ENCODE results near the gene TUBB4A. TPM values are rescaled to one million over a fixed set of nuclear protein-coding genes. Genes with fewer than 3 reads are reported as not detected.

The TUBB4A gene
- total and polyA plus RNA-seq, 2 experiments from 2014 or later, result not detected

DNA sequence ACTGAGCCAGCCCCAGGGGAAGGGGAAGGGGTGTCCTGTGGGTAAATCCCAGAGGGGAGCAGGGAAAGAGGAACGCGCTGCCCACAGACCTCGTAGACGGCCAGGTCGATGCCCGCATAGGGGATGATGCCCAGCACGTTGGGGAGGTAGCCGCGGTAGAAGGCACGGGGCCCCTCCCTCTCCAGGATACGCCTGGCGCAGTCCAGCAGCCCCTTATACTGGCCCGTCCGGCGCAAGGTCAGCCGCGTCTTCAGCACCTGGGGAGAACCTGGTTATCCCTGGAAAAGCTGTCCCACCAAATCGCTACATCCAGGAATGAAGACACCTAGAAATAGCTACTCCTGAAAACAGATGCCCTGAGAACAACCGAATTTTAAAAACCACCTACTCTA, 49.9 kb downstream of the TUBB4A start:
- no peak for DNase-seq
- Histone ChIP-seq H3K9ac (no peak overlapping the region), H3F3A (ENCODE audit: insufficient read depth) (no peaks in the 10 kb centered on the region), H4K20me1 (ENCODE audit: insufficient read depth) (no peaks in the 10 kb centered on the region), H3K4me2 (ENCODE audit: unreplicated experiment) (no peak overlapping the region), H3K4me1 (ENCODE audit: insufficient read depth) (no peaks in the 10 kb centered on the region), H2AFZ (no peak overlapping the region), H3K27ac (no peak overlapping the region), H3K27me3 (replicated peaks; ENCODE audit: insufficient read depth) (no peaks in the 10 kb centered on the region), H3K9me3 (ENCODE audit: low read depth) (no peaks in the 10 kb centered on the region), H3K4me3 (no peak overlapping the region), H3K9me2 (ENCODE audit: insufficient read depth) (no peaks in the 10 kb centered on the region), H3K79me2 (ENCODE audit: insufficient read depth) (no peaks in the 10 kb centered on the region), H3K36me3 (ENCODE audit: low read depth) (no peaks in the 10 kb centered on the region)
- TF ChIP-seq EZH2 (IDR thresholded peaks at IDR 0.05; ENCODE audit: insufficient read depth, poor library complexity, severe bottlenecking), result no peak
- TF ChIP-seq EZH2phosphoT487 (IDR thresholded peaks at IDR 0.05; ENCODE audit: insufficient read depth, low read depth), result no peak
- 90 to 93% methylated on average over 19 of the region's 19 CpGs for WGBS, 2 experiments (ENCODE audit: low coverage in 1 of 2, low lambda C conversion rate in 2 of 2, missing lambda C conversion rate in 2 of 2)
- in situ Hi-C loops (cut with MboI), result no loop called here

DNA sequence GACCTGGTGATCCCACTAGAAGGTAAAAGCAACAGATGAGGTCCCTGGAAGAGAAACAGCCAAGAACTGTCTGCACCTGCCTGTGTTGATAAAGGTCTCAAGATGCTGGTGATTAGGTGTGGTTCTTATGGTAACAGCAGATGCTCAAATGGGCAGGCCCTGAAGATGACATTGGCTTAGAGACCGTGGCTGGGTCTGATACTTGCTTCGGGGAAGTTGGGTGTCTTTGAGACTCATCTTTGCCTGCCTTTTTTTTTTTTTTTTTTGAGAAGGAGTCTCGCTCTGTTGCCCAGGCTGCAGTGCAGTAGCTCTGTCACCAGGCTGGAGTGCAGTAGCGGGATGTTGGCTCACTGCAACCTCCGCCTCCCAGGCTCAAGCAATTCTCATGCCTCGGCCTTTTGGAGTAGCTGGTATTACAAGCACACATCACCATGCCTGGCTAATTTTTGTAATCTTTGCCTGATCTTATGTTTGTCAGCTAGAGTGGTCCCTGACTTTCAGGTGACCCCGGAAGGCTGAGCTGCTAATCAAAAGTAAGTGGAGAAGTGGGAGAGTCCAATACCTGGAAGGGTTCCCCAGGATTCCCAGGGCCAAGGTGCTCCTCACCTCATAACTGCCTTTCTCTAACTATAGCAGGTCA, 50.4 kb downstream of the TUBB4A start:
- Histone ChIP-seq H3K9ac (no peak overlapping the region), H3K9me3 (ENCODE audit: low read depth) (no peaks in the 10 kb centered on the region), H4K20me1 (ENCODE audit: insufficient read depth) (no peaks in the 10 kb centered on the region), H3F3A (ENCODE audit: insufficient read depth) (no peaks in the 10 kb centered on the region), H3K27me3 (replicated peaks; ENCODE audit: insufficient read depth) (no peaks in the 10 kb centered on the region), H3K4me2 (ENCODE audit: unreplicated experiment) (no peak overlapping the region), H2AFZ (no peak overlapping the region), H3K4me3 (no peak overlapping the region), H3K79me2 (ENCODE audit: insufficient read depth) (no peaks in the 10 kb centered on the region), H3K9me2 (ENCODE audit: insufficient read depth) (no peaks in the 10 kb centered on the region), H3K27ac (no peak overlapping the region), H3K4me1 (ENCODE audit: insufficient read depth) (no peaks in the 10 kb centered on the region), H3K36me3 (ENCODE audit: low read depth) (no peaks in the 10 kb centered on the region)
- TF ChIP-seq EZH2phosphoT487 (IDR thresholded peaks at IDR 0.05; ENCODE audit: insufficient read depth, low read depth) (no peak), EZH2 (IDR thresholded peaks at IDR 0.05; ENCODE audit: insufficient read depth, poor library complexity, severe bottlenecking) (no peak)
- WGBS, 2 experiments (ENCODE audit: low coverage in 1 of 2, low lambda C conversion rate in 2 of 2, missing lambda C conversion rate in 2 of 2), result 74 to 78% methylated on average over 6 to 7 of the region's 7 CpGs
- no peak for DNase-seq
- in situ Hi-C loops (cut with MboI), result no loop called here

- Histone ChIP-seq H3K9ac (no peak overlapping the region), H3K79me2 (ENCODE audit: insufficient read depth) (no peaks in the 10 kb centered on the region), H2AFZ (no peak overlapping the region), H3K27ac (no peak overlapping the region), H3K36me3 (ENCODE audit: low read depth) (no peaks in the 10 kb centered on the region), H3K4me2 (ENCODE audit: unreplicated experiment) (no peak overlapping the region), H3K9me2 (ENCODE audit: insufficient read depth) (no peaks in the 10 kb centered on the region), H4K20me1 (ENCODE audit: insufficient read depth) (no peaks in the 10 kb centered on the region), H3K4me1 (ENCODE audit: insufficient read depth) (no peaks in the 10 kb centered on the region), H3K4me3 (no peak overlapping the region), H3K27me3 (replicated peaks; ENCODE audit: insufficient read depth) (no peaks in the 10 kb centered on the region), H3K9me3 (ENCODE audit: low read depth) (no peaks in the 10 kb centered on the region), H3F3A (ENCODE audit: insufficient read depth) (no peaks in the 10 kb centered on the region)
- in situ Hi-C loops (cut with MboI), result no loop called here
- DNase-seq, result no peak
- TF ChIP-seq EZH2phosphoT487 (IDR thresholded peaks at IDR 0.05; ENCODE audit: insufficient read depth, low read depth), result no peak
- TF ChIP-seq EZH2 (IDR thresholded peaks at IDR 0.05; ENCODE audit: insufficient read depth, poor library complexity, severe bottlenecking), result no peak
- 86 to 89% methylated on average over 5 of the region's 5 CpGs for WGBS, 2 experiments (ENCODE audit: low coverage in 1 of 2, low lambda C conversion rate in 2 of 2, missing lambda C conversion rate in 2 of 2)
These were observed 51.9 kb downstream of the TUBB4A start for GRCh38 chr19:6450166-6450565.

DNA sequence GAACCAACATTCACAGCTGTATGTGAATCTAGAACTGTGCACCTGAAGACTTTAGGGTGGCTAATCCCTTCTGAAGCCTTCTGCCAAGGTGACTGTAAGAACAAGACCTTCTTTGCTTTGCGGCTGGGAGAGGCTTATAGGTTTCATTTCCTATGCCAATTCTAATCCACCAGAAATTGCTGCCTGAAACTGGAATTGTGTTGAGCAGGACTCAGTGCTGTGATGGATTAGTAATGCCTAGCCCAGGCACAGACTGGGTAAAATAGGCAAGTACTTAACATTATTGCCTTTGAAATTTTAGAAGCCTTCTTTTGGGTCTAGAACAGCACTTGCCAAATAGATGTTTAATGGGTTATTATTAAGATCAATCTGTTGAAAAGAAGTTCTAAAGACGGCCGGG, 54.1 kb downstream of the TUBB4A start:
- Histone ChIP-seq H4K20me1 (ENCODE audit: insufficient read depth) (no peaks in the 10 kb centered on the region), H3K9me3 (ENCODE audit: low read depth) (no peaks in the 10 kb centered on the region), H3F3A (ENCODE audit: insufficient read depth) (no peaks in the 10 kb centered on the region), H3K36me3 (ENCODE audit: low read depth) (no peaks in the 10 kb centered on the region), H2AFZ (no peak overlapping the region), H3K27ac (no peak overlapping the region), H3K79me2 (ENCODE audit: insufficient read depth) (no peaks in the 10 kb centered on the region), H3K9ac (no peak overlapping the region), H3K4me2 (ENCODE audit: unreplicated experiment) (no peak overlapping the region), H3K27me3 (replicated peaks; ENCODE audit: insufficient read depth) (no peaks in the 10 kb centered on the region), H3K9me2 (ENCODE audit: insufficient read depth) (no peaks in the 10 kb centered on the region), H3K4me3 (no peak overlapping the region), H3K4me1 (ENCODE audit: insufficient read depth) (no peaks in the 10 kb centered on the region)
- no peak for DNase-seq
- 77 to 80% methylated on average over 3 of the region's 3 CpGs for WGBS, 2 experiments (ENCODE audit: low coverage in 1 of 2, low lambda C conversion rate in 2 of 2, missing lambda C conversion rate in 2 of 2)
- no peak for TF ChIP-seq EZH2phosphoT487 (IDR thresholded peaks at IDR 0.05; ENCODE audit: insufficient read depth, low read depth)
- TF ChIP-seq EZH2 (IDR thresholded peaks at IDR 0.05; ENCODE audit: insufficient read depth, poor library complexity, severe bottlenecking), result no peak
- in situ Hi-C loops (cut with MboI), result no loop called here

- no peak overlapping the region for H3K4me3 ChIP-seq
- no peak overlapping the region for H2AFZ ChIP-seq
- WGBS, 2 experiments (ENCODE audit: low coverage in 1 of 2, low lambda C conversion rate in 2 of 2, missing lambda C conversion rate in 2 of 2), result 81 to 91% methylated on average over 3 of the region's 3 CpGs
- no peaks in the 10 kb centered on the region for H3K9me3 ChIP-seq (ENCODE audit: low read depth)
- H3K27me3 ChIP-seq (replicated peaks; ENCODE audit: insufficient read depth), result no peaks in the 10 kb centered on the region
- no peaks in the 10 kb centered on the region for H3K36me3 ChIP-seq (ENCODE audit: low read depth)
- no peak overlapping the region for H3K27ac ChIP-seq
- H4K20me1 ChIP-seq (ENCODE audit: insufficient read depth), result no peaks in the 10 kb centered on the region
- no peak overlapping the region for H3K4me2 ChIP-seq (ENCODE audit: unreplicated experiment)
- in situ Hi-C loops (cut with MboI), result no loop called here
- H3F3A ChIP-seq (ENCODE audit: insufficient read depth), result no peaks in the 10 kb centered on the region
- no peaks in the 10 kb centered on the region for H3K79me2 ChIP-seq (ENCODE audit: insufficient read depth)
- no peak for DNase-seq
- no peak overlapping the region for H3K9ac ChIP-seq
- H3K4me1 ChIP-seq (ENCODE audit: insufficient read depth), result no peaks in the 10 kb centered on the region
- TF ChIP-seq EZH2phosphoT487 (IDR thresholded peaks at IDR 0.05; ENCODE audit: insufficient read depth, low read depth) (no peak), EZH2 (IDR thresholded peaks at IDR 0.05; ENCODE audit: insufficient read depth, poor library complexity, severe bottlenecking) (no peak)
- H3K9me2 ChIP-seq (ENCODE audit: insufficient read depth), result no peaks in the 10 kb centered on the region
These were observed 55.7 kb downstream of the TUBB4A start for GRCh38 chr19:6446452-6446851.

Small RNA genes lying within 50 kb of the gene (small RNA-seq; reads per million reads assigned to genes)
- not detected for gene AC010503.2 (ENCODE audit: low read depth, low replicate concordance)

Other genes starting within 250 kb of the TUBB4A start
- gene MLLT1, start 222.3 kb downstream of the TUBB4A start, total RNA-seq (2014; rRNA removed; shearing (Covaris generic)), result 17.3 and 19.1 TPM in 2 replicates
- 13.3 and 14.3 TPM in 2 replicates for gene MLLT1, start 222.3 kb downstream of the TUBB4A start, polyA plus RNA-seq (2016; fragmentation: Nextera tagmentation; extraction: Ambion mirVana)
- gene ACER1, start 168.7 kb downstream of the TUBB4A start, total RNA-seq (2014; rRNA removed; shearing (Covaris generic)), result 0.22 and 1.0 TPM in 2 replicates
- 0.16 TPM in 1 of 2 replicates, not detected in the other for gene ACER1, start 168.7 kb downstream of the TUBB4A start, polyA plus RNA-seq (2016; fragmentation: Nextera tagmentation; extraction: Ambion mirVana)
- 87.1 and 99.8 TPM in 2 replicates for gene CLPP, start 140.8 kb downstream of the TUBB4A start, total RNA-seq (2014; rRNA removed; shearing (Covaris generic))
- 96.0 and 101 TPM in 2 replicates for gene CLPP, start 140.8 kb downstream of the TUBB4A start, polyA plus RNA-seq (2016; fragmentation: Nextera tagmentation; extraction: Ambion mirVana)
- 20.2 and 48.5 TPM in 2 replicates for gene ALKBH7, start 129.5 kb downstream of the TUBB4A start, total RNA-seq (2014; rRNA removed; shearing (Covaris generic))
- gene ALKBH7, start 129.5 kb downstream of the TUBB4A start, polyA plus RNA-seq (2016; fragmentation: Nextera tagmentation; extraction: Ambion mirVana), result 72.4 and 79.8 TPM in 2 replicates
- 0.22 and 0.89 TPM in 2 replicates for gene PSPN, start 126.4 kb downstream of the TUBB4A start, total RNA-seq (2014; rRNA removed; shearing (Covaris generic))
- 0.72 and 0.75 TPM in 2 replicates for gene PSPN, start 126.4 kb downstream of the TUBB4A start, polyA plus RNA-seq (2016; fragmentation: Nextera tagmentation; extraction: Ambion mirVana)
- gene GTF2F1, start 109.1 kb downstream of the TUBB4A start, total RNA-seq (2014; rRNA removed; shearing (Covaris generic)), result 43.3 and 48.7 TPM in 2 replicates
- 41.2 and 44.0 TPM in 2 replicates for gene GTF2F1, start 109.1 kb downstream of the TUBB4A start, polyA plus RNA-seq (2016; fragmentation: Nextera tagmentation; extraction: Ambion mirVana)
- gene KHSRP, start 77.5 kb downstream of the TUBB4A start, total RNA-seq (2014; rRNA removed; shearing (Covaris generic)), result 55.1 and 61.6 TPM in 2 replicates
- gene KHSRP, start 77.5 kb downstream of the TUBB4A start, polyA plus RNA-seq (2016; fragmentation: Nextera tagmentation; extraction: Ambion mirVana), result 16.9 and 17.3 TPM in 2 replicates
- not detected in 2 replicates for gene SLC25A41, start 68.5 kb downstream of the TUBB4A start, total RNA-seq (2014; rRNA removed; shearing (Covaris generic))
- gene SLC25A41, start 68.5 kb downstream of the TUBB4A start, polyA plus RNA-seq (2016; fragmentation: Nextera tagmentation; extraction: Ambion mirVana), result not detected in 2 replicates
- 33.2 and 43.3 TPM in 2 replicates for gene SLC25A23, start 42.5 kb downstream of the TUBB4A start, total RNA-seq (2014; rRNA removed; shearing (Covaris generic))
- 12.5 and 13.7 TPM in 2 replicates for gene SLC25A23, start 42.5 kb downstream of the TUBB4A start, polyA plus RNA-seq (2016; fragmentation: Nextera tagmentation; extraction: Ambion mirVana)
- not detected in 2 replicates for gene CRB3, start 38.0 kb downstream of the TUBB4A start, total RNA-seq (2014; rRNA removed; shearing (Covaris generic))
- not detected in 2 replicates for gene CRB3, start 38.0 kb downstream of the TUBB4A start, polyA plus RNA-seq (2016; fragmentation: Nextera tagmentation; extraction: Ambion mirVana)
- gene DENND1C, start 20.5 kb downstream of the TUBB4A start, total RNA-seq (2014; rRNA removed; shearing (Covaris generic)), result not detected in 2 replicates
- not detected in 2 replicates for gene DENND1C, start 20.5 kb downstream of the TUBB4A start, polyA plus RNA-seq (2016; fragmentation: Nextera tagmentation; extraction: Ambion mirVana)
- gene TNFSF9, start 28.7 kb upstream of the TUBB4A start, total RNA-seq (2014; rRNA removed; shearing (Covaris generic)), result 0.22 and 1.1 TPM in 2 replicates
- 0.29 and 0.58 TPM in 2 replicates for gene TNFSF9, start 28.7 kb upstream of the TUBB4A start, polyA plus RNA-seq (2016; fragmentation: Nextera tagmentation; extraction: Ambion mirVana)
- not detected in 2 replicates for gene CD70, start 88.8 kb upstream of the TUBB4A start, total RNA-seq (2014; rRNA removed; shearing (Covaris generic))
- 0.20 and 0.49 TPM in 2 replicates for gene CD70, start 88.8 kb upstream of the TUBB4A start, polyA plus RNA-seq (2016; fragmentation: Nextera tagmentation; extraction: Ambion mirVana)
- gene TNFSF14, start 167.9 kb upstream of the TUBB4A start, total RNA-seq (2014; rRNA removed; shearing (Covaris generic)), result not detected in 2 replicates
- gene TNFSF14, start 167.9 kb upstream of the TUBB4A start, polyA plus RNA-seq (2016; fragmentation: Nextera tagmentation; extraction: Ambion mirVana), result not detected in 2 replicates
- gene C3, start 218.3 kb upstream of the TUBB4A start, total RNA-seq (2014; rRNA removed; shearing (Covaris generic)), result 3.1 and 5.6 TPM in 2 replicates
- 3.5 and 4.8 TPM in 2 replicates for gene C3, start 218.3 kb upstream of the TUBB4A start, polyA plus RNA-seq (2016; fragmentation: Nextera tagmentation; extraction: Ambion mirVana)
- 75.7 and 77.3 TPM in 2 replicates for gene GPR108, start 235.3 kb upstream of the TUBB4A start, total RNA-seq (2014; rRNA removed; shearing (Covaris generic))
- gene GPR108, start 235.3 kb upstream of the TUBB4A start, polyA plus RNA-seq (2016; fragmentation: Nextera tagmentation; extraction: Ambion mirVana), result 78.8 and 83.5 TPM in 2 replicates
- 48.0 and 68.2 TPM in 2 replicates for gene TRIP10, start 237.4 kb upstream of the TUBB4A start, total RNA-seq (2014; rRNA removed; shearing (Covaris generic))
- gene TRIP10, start 237.4 kb upstream of the TUBB4A start, polyA plus RNA-seq (2016; fragmentation: Nextera tagmentation; extraction: Ambion mirVana), result 48.9 and 50.1 TPM in 2 replicates

Measured in GM23248 (cell line).